Uterus (tissue), 2 donors: Measurements from ENCODE around the gene FAM43A.

Source experiments
- POLR2A ChIP-seq, 2 donors: fragments of 450-650 bp; IDR thresholded peaks; one replicate each; pipeline ENCODE4 v1.6.1; 2016; ENCODE audit warnings: antibody characterized with exemption in 2 of 2, mild to moderate bottlenecking in 1 of 2, moderate library complexity in 1 of 2
- TF ChIP-seq, protein P1 (sequence below), 4 experiments: fragments of 200-600 bp in 2 of 4; fragments of 450-650 bp in 2 of 4; sonication (generic) in 2 of 4; IDR thresholded peaks; one replicate each; pipeline ENCODE4 v1.5.1; 2016 to 2019; ENCODE audit warnings: antibody characterized with exemption in 4 of 4, mild to moderate bottlenecking in 2 of 4, moderate library complexity in 1 of 4

GRCh38 chr3:194676471-194676870 is 9.2 kb upstream of the FAM43A start:
- TF ChIP-seq, protein P1, sequence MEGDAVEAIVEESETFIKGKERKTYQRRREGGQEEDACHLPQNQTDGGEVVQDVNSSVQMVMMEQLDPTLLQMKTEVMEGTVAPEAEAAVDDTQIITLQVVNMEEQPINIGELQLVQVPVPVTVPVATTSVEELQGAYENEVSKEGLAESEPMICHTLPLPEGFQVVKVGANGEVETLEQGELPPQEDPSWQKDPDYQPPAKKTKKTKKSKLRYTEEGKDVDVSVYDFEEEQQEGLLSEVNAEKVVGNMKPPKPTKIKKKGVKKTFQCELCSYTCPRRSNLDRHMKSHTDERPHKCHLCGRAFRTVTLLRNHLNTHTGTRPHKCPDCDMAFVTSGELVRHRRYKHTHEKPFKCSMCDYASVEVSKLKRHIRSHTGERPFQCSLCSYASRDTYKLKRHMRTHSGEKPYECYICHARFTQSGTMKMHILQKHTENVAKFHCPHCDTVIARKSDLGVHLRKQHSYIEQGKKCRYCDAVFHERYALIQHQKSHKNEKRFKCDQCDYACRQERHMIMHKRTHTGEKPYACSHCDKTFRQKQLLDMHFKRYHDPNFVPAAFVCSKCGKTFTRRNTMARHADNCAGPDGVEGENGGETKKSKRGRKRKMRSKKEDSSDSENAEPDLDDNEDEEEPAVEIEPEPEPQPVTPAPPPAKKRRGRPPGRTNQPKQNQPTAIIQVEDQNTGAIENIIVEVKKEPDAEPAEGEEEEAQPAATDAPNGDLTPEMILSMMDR (IDR thresholded peaks at IDR 0.05), result no peak
- TF ChIP-seq POLR2A (IDR thresholded peaks at IDR 0.05), result no peak
